ENCODE measurements around the gene ERLIN1. TPM values are rescaled to one million over a fixed set of nuclear protein-coding genes. Genes with fewer than 3 reads are reported as not detected.
"Not testable (repeated sequence)": the region's sequence is repeated elsewhere in the genome, so short reads cannot be mapped to it uniquely, and the experiment has no call there.

Gene ERLIN1
- total RNA-seq, 1 experiment from 2014 or later: 42.5 TPM

DNA sequence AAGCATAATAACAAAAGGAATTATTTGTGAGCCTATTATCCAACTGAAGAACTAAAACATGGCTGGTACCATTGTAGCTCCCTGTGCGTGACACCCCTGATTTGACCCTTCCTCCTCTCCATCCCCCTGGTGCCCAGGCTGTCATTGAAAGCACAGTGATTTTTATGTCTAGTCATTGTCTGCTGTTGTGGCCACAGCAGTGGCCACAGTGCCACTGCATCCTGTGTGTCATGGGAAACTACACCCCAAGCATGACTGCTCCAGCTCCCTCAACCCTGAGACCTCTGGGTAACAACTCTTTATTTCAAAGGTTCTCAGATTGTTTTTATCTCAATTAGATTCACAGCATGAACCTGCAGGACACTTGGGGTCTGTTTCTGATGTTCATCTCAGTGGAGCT is 52.0 kb downstream of the ERLIN1 start:
- no peak for DNase-seq (ENCODE audit: low spot score)

DNA sequence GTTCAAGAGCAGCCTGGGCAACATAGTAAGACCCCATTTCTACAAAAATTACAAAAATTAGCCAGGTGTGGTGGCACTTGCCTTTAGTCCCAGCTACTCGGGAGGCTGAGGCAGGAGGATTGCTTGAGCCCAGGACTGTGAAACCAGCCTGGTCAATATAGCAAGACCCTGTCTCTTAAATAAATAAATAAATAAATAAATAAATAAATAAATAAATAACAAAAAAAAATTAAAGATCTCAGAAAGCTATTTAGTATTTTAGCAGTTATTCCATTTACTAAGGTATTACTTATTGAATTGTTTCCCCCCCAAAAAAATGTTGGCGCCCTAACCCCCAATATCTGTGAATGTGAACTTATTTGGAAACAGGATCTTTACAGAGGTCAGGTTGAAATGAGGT is 53.4 kb downstream of the ERLIN1 start:
- no peak for DNase-seq (ENCODE audit: low spot score)

DNA sequence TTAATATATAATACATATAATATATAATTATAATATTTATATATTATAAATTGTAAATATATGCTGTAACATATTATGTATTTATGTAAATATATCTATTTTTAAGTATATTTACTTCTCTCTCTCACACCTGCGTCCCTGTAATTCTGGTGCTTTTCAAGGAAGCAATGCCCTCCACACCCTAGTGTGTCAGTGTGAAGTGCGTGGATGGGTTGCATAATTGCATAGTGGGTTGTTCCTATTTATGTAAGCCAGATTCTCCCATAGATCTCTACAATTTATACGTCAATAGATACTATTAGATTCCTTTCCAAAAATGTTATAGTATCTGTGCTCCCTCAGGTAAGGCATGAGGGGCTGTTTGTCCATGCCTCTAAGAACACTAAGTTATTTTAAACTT is 54.3 kb downstream of the ERLIN1 start:
- DNase-seq (ENCODE audit: low spot score): no peak

DNA sequence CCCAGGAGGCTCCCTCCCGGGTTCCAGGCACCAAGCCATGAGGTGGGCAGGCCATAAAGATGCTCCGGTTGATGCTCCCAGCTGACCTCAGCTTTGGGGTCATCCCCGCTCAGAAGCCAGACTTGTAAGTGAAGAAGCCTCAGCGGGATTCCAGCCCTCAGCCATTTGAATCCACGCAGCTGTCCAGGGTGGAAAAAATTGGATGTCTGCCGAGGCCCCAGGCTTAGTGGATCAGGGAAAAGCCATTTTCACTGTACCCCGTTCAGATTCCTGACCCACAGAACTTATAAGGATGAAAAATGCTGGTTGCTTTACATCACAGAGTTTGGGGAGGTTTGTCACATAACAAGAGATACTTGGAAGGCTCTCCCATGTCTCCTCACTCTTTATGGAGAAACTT is 55.0 kb downstream of the ERLIN1 start:
- DNase-seq (ENCODE audit: low spot score): no peak

DNA sequence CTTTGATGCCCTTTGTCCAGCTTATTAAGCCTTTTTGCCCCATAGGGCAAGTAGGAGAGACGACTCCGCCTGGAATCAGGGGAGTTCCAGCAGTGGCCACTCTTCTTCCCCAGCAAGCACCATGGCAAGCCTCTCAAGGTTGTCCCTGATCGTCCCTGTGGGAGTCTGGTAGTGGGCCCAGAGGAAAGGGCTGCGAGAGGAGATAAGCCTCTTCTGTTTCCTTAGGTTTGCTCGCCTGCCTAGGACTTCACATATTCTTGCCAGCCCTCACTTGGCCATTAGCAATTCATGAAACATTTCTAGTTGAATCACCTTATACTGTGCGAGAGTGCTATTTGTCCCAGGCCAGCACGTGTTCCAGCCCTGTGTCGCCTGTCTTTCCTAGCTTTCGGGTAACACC is 56.4 kb downstream of the ERLIN1 start:
- DNase-seq (ENCODE audit: low spot score): no peak

DNA sequence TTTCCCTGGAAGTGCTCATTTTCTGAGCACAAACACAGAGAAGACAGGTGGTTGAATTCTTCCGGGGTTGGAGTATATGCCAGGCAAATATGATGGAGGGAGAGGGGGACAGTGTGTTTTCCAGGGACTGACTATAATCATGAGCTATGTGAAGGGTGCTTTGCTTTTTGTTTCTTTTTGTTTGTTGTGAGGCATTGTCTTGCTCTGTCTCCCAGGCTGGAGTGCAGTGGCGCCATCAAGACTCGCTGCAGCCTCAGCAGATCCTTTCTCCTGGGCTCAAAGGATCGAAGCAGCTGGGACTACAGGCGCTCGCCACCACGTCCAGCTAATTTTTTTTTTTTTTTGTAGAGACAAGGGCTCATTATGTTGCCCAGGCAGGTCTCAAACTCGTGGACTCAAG is 56.9 kb downstream of the ERLIN1 start:
- DNase-seq (ENCODE audit: low spot score): no peak

DNA sequence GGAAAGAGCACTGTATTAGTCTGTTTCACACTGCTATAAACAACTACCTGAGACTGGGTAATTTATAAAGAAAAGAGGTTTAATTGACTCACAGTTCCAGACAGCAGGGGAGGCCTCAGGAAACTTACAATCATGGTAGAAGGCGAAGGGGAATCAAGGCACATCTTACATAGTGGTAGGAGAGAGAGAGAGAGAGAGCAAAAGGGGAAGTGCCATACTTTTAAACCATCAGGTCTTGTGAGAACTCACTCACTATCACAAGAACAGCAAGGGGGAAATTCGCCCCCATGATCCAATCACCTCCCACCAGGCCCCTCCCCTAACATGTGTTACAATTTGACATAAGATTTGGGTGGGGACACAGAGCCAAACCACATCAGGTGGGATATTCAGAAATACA is 60.5 kb downstream of the ERLIN1 start:
- DNase-seq (ENCODE audit: low spot score): not testable (repeated sequence)

DNA sequence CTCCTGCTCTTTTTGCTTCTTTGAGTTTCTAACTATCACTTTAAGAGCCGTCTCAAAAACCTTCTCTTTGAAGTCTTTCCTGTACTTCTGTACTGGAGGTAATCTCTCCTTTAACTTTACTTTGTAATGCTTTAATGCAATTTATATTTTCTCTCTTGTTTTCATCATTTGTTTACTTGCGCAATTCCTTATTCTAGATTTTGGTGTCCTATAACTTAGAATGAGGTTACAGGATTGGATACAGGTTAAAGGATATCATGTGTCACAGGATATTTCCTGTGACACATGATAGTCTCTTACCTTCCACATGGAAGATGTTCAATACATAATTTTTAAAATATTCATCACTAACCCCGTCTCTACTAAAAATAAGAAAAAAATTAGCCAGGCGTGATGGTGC is 61.7 kb downstream of the ERLIN1 start:
- no peak for DNase-seq (ENCODE audit: low spot score)

DNA sequence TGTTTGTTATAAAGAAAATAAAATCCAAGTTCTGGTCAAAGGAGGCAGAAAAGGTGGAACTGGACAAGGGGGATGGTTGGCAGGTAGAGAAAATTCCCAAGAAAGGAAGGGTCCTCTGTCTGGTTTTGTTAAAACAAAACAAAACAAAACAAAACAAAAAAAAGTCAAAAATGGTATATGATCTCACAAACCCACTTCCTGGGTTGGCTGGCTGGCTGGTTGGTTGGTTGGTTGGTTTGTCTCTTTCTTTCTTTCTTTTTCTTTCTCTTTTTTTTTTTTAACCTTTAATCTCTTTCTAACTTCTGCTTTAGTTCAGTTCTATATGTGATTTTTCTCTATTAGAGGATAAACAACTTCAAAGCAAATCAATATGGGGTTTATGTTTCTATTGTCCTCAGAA is 63.0 kb downstream of the ERLIN1 start:
- DNase-seq (ENCODE audit: low spot score): no peak

DNA sequence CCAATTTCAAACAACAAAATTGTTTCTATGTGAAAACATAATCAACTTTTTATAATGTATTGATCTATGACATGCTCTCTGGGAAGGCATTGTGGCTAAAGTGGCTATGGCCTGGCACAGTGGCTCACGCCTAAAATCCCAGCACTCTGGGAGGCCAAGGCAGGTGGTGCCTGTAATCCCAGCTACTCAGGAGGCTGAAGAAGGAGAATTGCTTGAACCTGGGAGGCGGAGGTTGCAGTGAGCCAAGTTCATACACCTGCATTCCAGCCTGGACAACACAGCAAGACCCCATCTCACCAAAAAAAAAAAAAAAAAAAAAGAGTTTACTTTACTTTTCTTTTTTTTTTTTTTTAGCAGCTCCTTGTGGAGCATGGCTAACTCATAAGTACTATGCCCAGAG is 65.3 kb downstream of the ERLIN1 start:
- no peak for DNase-seq (ENCODE audit: low spot score)

DNA sequence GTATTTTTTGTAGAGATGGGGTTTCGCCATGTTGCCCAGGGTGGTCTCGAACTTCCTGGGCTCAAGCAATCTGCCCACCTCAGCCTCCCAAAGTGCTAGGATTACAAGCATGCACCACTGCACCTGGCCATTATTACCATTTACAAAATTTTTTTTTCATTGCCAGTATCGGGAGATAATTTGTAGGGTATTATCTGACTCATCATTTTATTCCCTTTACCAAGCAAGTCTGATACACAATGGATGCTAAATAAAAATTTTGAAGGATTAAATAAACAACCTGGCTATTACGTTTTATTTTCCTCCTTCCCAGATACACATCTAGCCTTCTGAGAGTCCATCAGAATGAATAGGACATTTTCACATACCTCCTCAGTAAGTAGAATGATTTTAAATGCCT is 66.1 kb downstream of the ERLIN1 start:
- DNase-seq (ENCODE audit: low spot score): no peak

DNA sequence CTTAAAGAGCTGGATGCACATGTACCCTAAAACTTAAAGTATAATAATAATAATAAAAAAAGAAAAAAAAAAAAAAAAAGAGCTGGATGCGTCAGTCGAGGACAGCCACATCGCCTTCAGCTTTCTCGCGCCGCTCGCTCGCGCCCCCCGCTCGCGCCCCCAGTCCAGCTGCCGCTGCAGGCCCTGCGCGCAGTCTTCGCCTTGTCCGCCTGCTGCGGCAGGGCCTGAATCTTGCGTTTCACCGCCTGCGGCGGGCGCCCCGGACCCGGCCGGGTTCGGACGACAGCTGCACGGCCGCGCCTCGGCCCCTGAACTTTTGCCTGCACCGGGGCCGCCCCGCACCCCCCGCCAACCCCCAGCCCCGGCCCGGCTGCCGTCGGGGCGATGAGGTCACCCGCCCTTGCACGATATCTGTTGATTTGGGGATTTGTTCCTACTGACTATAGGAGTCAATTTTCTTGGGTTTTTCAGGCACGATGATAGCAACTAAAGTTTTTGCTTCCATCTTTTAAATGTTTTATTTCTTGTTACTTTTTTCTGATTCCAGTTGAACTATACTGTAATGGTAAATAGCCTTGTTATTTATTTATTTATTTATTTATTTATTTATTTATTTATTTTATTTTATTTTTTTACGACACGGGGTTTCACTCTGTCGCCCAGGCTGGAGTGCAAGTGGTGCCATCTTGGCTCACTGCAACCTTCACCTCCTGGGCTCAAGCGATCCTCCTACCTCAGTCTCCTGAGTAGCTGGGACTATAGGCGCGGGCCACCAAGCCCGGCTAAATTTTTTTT is 70.7 kb downstream of the ERLIN1 start:
- no peak for DNase-seq (ENCODE audit: low spot score)

DNA sequence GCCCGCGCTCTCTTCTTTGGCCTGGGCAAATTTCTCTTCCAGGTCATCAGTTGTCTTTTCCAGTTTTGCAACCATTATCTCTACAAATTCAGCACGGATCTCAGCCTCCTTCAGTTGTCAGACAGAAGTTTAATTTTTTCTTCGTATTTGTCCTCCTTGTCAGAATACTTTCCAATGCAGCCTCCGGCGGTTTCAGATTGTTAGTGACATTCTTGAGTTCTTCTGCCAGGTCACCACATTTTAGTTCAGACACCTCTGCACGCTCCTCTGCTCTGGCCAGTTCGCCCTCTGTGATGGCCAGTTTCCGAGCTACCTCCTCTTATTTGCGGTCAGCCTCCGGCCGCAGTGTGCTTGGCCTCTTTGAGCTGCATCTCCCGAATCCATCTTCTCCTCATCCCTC is 71.4 kb downstream of the ERLIN1 start:
- DNase-seq (ENCODE audit: low spot score): no peak

DNA sequence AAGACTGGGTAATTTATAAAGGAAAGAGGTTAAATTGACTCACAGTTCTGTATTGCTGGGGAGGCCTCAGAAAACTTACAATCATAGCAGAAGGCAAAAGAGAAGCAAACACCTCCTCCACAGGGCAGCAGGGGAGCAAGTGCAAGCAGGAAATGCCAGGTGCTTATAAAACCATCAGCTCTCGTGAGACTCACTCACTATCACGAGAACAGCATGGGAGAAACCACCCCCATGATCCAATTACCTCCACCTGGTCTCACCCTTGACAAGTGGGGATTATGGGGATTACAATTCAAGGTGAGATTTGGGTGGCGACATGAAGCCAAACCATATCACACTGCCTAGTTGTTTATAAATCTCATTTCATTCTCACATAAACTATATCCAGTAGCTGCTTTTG is 76.2 kb downstream of the ERLIN1 start:
- no peak for DNase-seq (ENCODE audit: low spot score)

DNA sequence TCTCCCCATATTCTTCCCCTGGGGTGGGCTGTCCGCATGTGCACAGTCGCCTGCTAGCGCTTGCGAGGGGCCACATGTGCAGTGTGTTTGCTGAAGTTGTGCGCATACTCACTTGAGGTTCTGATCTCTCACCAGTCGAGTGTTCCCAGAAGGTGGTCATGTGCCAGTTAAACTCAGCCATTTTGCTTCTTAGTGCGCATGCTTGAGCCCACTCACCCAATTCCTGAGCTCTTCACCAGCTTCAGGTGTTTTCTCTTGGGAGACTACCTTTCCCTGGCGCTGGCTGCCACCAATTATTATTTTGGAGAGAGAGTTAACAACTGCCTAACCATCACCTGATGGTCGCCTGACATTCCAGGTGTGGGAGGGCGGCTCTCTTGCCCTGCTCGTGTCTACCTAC is 79.0 kb downstream of the ERLIN1 start:
- DNase-seq (ENCODE audit: low spot score): no peak

DNA sequence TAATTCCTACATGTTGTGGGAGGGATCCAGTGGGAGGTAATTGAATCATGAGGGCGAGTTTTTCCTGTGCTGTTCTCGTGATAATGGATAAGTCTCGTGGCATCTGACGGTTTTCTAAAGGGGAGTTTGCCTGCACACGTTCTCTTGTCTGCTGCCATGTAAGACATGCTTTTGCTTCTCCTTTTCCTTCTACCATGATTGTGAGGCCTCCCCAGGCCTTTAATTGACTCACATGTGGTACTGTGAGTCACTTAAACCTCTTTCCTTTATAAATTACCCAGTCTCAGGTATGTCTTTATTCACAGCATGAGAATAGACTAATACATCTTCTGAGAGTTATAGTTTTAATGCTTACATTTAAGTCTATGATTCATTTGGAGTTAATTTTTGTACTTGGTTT is 81.5 kb downstream of the ERLIN1 start:
- no peak for DNase-seq (ENCODE audit: low spot score)

DNA sequence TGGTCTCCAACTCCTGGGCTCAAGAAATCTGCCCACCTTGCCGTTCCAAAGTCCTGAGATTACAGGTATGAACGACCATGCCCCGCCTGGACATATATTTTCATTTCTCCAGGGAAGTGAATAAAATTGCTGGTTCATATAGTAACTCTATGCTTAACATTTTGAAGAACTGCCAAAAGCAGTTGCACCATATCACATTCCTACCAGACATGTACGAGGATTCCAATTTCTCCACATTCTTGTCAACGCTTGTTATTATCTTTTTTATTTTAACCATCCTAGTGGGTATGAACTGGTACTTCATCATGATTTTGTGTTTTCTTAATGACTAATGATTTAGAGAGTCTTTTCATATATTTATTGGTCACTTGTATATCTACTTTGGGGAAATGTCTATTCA is 82.2 kb downstream of the ERLIN1 start:
- no peak for DNase-seq (ENCODE audit: low spot score)

DNA sequence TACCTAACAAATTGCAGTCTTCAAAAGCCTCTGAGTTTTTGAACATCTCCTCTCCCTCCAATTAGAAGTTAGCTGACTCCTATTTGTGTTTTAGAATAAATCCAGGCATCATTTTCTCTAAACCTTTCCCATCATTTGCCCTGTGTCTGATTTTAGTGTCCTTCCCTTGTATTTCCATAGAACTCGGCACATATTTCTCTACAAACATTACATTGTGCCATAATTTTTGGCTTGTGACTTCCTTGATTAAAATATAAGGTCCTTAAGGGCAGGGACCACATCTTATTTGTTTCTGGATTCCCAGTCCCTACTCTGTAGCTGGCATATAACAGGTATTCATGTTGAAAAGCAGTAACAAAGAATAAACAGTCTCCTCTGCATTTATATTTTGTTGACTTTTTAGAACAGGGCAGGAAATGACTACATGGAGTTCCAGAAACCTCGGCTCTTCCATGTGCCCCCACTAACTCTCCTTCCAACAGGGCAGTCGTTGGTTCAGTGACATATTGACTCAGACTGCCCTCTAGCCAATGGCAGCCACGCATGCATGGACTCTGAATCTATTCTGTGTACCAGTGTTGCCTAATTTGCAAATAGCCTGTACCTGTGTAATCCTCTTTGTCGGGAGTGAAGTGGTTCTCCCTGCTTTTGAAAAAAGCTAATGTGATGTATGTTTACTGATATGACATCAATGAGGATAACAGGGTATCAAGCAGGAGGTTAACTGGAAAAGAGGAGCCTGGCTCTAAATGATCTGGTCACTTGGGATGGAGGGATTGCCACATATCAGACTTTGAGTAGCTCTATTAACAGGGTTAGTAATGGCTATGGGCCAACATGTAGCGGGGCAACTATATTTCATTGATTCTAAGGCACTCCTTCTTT is 84.4 kb downstream of the ERLIN1 start:
- DNase-seq (ENCODE audit: low spot score): no peak

DNA sequence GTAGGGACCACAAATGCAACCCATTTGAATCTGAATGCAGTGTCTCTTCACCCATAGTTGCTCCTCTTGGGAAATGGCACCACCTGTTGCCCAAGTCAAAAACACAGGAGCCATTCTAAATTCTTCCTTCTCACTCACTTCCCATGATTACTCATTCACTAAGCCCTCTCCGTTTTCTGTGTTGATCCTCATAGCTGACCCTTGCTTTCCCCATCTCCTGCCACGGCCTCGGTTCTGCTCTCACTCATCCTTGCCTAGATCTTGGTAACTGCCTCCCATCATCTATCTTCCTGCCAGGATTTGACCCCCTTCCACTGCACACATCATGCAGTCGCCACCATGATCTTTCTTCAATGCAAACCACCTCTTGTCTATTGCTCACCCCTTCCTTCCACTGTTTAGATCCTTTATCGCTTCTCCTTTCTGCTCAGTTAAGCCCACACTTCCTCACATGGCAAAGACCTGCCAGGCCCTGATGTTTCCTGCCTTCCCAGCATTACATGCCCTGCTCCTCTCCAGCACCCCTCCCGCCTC is 85.1 kb downstream of the ERLIN1 start:
- DNase-seq (ENCODE audit: low spot score): peak; percentile 33

Data from H4 (cell line).